Stimulated activated CD4-positive, alpha-beta T cell treated with anti-CD3 and anti-CD28 coated beads, Interleukin-15, amount 100 ng/mL, for 24 hours (primary cell): Measurements from ENCODE around the gene TBC1D22B.

Experiments
- DNase-seq: peaks from one replicate; pipeline ENCODE4 v3.0.0-alpha.2; 2020

The TBC1D22B gene

GRCh38 chr6:37239950-37240713, 17.4 kb upstream of the TBC1D22B start:
- peak; percentile 89 for DNase-seq

- no peak for DNase-seq
These were observed 16.4 kb upstream of the TBC1D22B start for GRCh38 chr6:37241131-37241530.

GRCh38 chr6:37241775-37242428, 15.7 kb upstream of the TBC1D22B start:
- no peak for DNase-seq

GRCh38 chr6:37242429-37243052, 15.0 kb upstream of the TBC1D22B start:
- DNase-seq, result no peak

DNA sequence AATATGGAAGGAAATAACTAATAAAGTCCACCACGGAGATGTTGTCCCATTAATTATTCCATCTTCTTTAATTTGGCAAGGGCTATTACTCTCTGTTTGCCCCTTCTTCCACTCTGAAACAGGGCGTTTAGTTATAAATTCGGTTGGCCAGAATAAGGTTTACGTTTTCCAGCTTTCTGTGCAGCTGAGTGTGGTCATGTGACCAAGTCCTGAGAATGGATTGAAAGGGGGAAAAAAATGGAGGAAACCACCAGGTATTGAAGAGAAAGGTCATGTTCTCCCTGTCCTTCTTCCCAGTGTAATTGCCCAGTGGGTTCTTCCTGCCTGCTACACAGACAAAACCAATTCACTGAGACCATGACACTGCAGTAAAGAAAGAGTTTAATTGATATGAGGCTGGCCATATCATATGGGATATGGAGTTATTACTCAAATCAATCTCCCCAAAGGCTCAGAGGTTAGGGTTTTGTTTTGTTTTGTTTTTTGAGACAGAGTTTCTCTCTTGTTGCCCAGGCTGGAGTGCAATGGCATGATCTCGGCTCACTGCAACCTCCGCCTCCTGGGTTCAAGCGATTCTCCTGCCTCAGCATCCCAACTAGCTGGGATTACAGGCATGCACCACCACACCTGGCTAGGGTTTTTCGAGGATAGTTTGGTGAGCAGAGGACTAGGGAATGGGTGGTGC, 14.3 kb upstream of the TBC1D22B start:
- no peak for DNase-seq

- no peak for DNase-seq
These were observed 13.7 kb upstream of the TBC1D22B start for GRCh38 chr6:37243816-37244370.

DNA sequence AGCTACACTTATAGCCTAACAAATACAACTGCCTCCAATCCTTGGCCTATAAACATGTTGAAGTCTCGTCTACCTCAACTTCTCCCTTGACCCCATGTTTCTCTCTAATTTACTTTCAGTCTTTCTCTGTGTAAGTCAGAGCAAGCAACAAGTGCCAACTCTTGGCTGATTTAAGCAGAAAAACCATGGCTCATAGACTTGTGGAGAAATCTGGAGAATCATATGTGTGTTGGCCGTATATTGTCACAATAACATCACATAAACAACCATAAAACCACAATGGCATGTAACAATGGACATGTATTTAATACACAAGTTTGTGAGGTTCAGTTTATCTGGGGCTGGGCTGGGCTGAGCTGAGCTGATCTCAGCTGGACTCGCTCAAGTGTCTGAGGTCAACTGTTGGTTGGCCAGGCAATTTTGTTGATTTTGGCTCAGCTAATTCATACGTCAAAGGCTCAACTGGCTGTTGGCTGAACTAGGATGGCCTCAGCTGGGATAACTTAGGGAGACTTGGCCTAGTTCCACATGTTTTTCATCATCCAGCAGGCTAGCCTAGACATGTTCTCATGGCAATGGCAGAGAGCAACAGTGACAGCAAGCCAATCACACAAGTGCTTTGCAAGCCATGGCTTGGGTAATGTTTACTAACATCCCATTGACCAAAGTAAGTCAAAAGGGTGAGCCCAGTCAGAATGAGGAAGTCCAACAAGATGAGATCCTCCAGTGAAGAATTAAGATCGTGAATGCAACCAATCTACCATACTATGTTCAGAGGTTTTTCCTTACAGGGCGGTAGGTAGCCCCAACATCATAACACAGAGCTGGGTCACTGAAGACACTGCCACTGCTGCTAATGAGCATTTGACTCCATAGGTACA, 12.9 kb upstream of the TBC1D22B start:
- DNase-seq, result no peak

- DNase-seq, result no peak
These were observed 6.3 kb upstream of the TBC1D22B start for GRCh38 chr6:37251211-37251780.

DNA sequence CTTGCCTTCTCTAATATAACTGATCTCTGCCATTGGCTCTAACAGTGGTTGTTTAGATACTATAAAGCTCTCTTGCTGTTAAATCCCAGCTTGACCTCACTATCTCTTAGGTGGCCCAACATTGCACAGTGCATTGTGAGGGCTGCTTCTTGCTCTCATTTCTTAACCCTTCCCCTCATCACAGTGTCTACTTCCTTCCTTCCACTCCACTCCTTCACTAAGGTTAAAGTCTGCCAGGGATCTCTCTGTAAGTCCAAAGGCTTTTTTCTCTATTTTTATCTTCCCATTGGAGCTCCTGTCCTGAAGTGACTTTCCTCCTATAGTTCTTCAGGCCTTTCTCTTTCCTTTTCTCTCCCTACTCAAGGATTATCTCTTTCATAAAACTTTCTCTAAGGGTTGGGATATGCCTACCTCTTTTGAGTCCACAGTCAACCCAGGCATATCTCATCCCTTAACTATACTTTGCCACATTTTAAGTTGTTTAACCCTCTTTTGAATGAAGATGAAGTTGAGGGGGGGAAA, 4.0 kb upstream of the TBC1D22B start:
- DNase-seq, result no peak

DNA sequence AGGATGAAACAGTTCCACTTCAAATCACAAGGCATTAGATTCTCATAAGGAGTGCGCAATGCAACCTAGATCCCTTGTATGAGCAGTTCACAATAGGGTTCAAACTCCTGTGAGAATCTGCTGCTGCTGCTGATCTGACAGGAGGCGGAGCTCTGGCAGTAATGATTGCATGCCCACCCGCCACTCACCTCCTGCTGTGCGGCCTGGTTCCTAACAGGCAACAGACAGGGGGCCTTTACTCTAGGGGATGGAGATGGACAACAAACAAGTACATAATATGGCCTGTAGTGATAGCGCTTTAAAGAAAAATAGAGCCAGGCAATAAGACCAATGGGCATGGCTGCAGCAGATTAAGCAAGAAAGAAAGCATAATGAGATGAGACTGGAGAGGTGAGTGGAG, 2.7 kb upstream of the TBC1D22B start:
- DNase-seq, result no peak

- DNase-seq, result no peak
These were observed 766 bp upstream of the TBC1D22B start for GRCh38 chr6:37256692-37257319.

DNA sequence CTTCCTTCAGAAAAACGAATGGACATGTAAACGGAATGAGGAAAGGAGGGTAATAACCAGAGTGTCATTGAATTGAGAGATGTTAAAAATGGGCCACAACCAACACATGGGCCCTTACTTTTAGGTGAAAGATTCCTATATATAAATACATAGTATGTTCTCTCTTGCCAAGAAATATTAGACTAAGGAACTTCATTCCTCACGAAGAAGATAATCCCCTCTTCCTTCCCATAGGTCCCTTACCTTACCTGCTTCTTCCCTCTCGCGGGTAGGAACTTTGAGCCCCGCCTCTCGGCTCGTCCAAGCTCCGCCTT, 295 bp upstream of the TBC1D22B start:
- no peak for DNase-seq

DNA sequence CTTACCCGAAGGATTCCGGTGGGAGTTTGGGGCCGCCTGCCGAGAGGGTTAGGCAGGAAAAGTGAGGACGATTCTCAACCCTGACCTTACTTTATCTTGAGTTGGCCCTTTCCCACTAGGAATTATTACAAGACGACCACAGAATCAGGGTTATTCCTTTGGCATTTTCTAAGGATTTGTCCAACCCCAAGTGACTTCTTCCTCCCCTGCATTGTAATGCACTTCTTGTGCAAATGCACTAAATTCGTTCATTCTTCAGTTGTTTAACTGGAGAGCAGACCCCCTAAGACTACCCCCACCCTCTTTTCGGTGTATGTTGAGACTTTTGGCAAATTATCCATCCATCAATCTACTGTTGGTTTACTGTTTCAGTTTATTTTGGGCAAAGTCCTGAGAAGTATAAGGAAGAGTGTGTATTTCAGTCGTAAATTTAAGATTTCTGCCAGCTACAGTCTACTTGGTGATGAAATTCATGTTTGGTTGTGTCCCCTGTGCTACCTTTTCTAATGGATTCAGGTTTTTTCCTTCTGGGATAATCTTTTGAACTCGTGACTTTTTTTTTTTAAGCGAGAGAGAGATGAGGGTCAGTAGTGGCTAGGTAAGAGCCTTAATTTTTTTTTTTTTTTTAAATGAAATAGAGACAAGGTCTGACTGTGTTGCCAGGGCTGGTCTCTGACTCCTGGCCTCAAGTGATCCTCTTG, 983 bp downstream of the TBC1D22B start:
- no peak for DNase-seq

GRCh38 chr6:37259191-37259590, 1.6 kb downstream of the TBC1D22B start:
- no peak for DNase-seq

- no peak for DNase-seq
These were observed 2.5 kb downstream of the TBC1D22B start for GRCh38 chr6:37260040-37260439.

DNA sequence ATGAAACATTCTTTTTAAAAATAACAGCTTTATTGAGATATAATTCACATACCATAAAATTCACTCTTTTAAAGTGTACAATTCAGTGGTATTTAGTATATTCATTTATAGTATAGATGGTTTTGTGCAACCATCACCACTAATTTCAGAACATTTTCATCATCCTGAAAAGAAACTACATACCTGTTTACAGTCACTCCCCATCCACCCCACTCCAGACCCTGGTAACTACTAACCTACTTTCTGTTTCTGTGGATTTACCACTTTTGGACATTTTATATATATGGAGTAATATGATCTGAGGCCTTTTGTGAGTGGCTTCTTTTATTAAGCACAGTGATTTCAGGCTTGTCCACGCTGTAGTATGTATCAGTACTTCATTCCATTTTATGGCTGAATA, 2.9 kb downstream of the TBC1D22B start:
- DNase-seq, result peak; percentile 22

- no peak for DNase-seq
These were observed 3.6 kb downstream of the TBC1D22B start for GRCh38 chr6:37261198-37261597.

DNA sequence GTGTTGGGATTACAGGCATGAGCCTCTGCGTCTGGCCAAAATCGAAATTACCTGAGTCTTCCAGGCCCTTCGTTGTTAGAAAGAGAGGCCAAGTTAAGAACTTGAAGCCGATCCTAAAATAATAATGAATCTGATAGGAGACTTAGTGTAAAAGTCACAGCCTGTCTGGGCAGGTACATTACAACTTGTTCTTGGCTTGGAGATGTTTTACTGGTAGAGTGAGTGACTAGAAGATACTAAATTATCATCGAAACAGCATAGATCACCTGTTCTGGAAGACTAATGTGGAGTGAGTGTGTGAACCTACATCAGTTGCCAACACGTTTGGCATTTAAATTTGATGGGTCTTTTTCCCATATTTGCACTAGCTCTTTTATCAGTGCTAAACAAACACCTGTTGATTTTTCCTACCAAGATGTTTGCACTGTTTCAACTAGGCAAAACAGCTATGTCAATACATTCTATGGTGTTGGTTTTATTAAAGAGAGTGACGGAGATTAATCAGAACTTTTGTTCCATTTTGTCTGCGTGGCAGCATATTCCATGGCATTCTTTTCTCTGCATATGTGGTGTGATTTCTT, 5.0 kb downstream of the TBC1D22B start:
- no peak for DNase-seq

DNA sequence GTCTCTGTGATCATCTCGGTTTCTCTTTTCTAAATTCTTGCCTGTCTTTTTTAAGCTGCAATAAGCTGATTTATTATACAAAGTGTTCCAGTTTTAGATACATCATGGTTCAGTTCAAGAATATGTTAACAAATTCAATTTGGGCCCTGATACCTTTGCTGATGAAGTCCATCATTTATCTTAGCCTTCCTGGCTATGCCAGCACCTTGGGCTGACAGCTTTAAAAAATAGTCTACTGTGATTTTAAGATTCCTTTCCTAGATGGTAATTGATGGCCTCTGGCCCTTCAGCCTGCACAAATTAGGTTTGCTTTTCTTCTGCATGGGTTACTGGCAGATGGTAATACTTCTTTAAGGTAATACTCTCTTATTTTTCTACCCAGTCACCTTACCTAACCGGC, 7.4 kb downstream of the TBC1D22B start:
- DNase-seq, result no peak

DNA sequence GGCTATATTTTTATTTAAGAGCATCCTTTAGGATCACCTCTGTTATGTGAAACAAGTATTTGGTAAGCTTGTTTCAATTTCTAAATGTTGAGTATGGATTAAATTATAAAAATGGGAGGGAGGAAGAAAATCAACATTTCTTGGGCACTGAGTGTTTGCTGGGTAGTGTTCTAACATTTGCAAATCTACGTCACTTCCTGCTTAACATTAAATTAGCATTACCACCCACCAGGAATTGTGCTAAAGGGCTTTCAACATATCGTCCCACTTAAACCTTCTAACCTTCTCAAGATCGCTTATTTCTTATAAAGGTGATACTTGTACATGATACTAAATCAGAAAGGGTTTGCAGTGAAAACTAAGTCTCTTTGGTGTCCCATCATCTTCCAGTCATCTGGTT, 8.3 kb downstream of the TBC1D22B start:
- DNase-seq, result no peak
